HG03045 (cell line): ENCODE data around the gene ELP1.

Source experiments
- ATAC-seq: cut with Tn5 transposase; IDR thresholded peaks from one replicate; pipeline ENCODE4 v1.9.1; 2021; ENCODE audit warnings: mild to moderate bottlenecking, moderate library complexity; ENCODE audit not compliant: unreplicated experiment

Gene ELP1

DNA sequence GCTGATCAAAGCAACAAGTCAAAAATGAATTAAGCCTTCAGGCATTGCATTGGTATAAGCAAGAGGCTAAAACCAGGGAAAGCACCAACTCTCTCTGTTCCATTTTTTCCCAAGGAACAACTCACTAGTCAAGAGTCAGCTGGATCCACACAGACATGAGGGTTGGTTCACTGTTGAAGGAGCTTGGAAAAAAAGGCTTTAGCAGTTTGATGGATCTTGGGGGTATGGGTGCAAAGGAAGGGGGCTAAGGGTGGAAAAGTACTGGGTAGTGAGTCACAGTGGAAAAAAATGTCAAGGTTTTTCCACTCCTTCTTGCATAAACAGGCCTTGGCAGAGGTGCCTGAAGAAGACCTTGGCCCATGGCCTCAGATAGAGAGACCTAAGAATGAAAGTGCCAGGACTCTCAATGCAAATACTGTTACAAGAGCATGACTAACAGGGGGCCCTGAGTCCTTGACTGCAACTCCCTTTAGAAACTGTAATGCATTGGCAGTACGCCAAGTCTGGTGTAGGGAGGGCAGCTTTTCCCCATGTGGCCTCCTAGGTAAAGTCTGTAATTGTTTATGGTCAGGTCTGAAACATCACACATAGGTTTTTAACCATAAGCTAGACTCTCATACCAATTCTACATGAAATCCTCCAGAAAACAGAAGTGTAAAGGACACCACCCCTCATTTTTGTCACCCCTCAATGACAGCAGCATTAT, 48.1 kb downstream of the ELP1 start:
- ATAC-seq = peak; percentile 99

DNA sequence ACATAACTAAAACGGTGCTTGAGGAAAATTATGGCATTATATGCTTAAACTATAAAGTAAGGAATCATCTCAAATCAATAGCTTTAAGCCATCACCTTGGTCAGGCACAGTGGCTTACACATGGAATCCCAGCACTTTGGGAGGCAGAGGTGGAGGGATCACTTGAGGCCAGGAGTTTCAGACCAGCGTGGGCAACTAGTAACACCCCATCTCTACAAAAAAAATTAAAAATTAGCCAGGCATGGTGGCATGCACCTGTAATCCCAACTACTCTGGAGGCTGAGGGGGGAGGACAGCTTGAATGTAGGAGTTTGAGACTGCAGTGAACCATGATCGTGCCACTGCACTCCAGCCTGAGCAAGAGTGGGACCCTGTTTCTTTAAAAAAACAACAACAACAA, 49.2 kb downstream of the ELP1 start:
- no peak for ATAC-seq

DNA sequence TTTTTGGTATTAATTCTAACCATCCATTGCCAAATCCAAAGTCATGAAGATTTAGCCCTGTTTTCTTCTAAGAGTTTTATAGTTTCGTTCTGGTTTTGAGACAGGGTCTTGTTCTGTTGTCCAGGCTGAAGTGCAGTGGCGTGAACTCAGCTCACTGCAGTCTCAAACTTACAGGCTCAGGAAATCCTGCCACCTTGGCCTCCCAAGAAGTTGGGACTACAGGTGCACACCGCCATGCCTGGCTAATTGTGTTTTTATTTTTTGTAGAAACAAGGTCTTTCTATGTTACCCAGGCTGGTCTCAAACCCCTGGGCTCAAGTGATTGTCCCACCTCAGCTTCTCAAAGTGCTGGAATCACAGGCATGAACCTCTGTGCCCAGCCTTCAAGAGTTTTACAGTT, 50.8 kb downstream of the ELP1 start:
- no peak for ATAC-seq

DNA sequence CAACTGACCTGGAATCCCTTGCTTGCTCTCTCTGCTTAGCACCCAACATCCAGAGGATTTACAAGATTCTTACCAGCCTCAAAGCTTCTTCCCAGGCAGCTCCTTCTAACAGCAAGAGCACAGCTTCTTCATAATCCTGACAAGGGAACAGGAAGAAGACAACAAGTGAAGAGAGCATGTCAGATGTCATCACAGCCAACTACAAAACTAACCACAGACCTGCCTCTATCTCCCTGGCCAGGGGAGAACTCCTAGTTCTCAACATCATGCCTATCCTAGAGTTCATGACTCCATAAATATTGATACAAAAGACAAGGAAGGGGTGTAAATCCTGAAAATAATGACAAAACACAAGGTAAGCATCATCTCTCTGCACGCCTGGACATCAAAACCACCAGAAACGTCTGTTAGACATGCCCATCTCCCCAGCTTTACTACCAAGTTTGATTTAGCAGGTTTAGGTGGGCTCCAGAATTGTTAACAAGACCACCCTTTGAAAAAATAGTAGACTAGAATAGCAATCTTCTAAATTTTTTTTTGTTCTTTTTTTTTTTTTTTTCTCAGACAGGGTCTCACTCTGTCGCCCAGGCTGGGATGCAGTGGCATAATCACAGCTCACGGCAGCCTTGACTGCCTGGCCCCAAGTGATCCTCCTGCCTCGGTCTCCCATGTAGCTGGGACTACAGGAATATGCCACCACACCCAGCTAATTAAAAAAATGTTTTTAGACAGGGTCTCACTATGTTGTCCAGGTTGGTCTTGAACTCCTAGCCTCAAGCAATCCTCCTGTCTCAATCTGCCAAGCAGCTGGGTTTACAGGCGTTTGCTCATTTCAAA, 51.7 kb downstream of the ELP1 start:
- no peak for ATAC-seq

DNA sequence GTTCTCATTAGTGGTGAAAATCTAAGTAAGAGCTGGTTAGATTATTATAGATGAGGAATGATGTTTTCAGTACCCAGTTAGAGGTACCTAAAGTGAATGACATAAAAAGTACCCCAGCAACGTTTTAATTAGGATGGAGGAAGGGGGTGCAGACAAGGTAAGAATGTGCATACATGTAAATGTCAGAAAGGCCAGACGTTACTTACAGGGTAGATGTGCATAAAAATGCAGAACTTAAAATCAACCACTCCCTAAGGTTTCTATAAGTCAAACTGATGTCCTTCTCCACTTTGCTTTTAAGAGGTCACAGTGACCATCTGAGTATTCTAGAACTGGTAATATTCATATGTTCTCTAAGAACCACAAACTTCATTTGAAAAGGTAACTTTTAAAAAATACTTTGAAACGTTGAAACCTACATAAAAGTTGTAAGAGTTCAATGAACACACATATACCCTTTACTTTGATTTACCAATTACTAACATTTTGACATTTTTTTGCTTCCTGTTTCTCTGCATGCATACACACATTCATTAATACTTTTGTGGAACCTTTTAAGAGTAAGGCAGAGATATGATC, 53.1 kb downstream of the ELP1 start:
- no peak for ATAC-seq

DNA sequence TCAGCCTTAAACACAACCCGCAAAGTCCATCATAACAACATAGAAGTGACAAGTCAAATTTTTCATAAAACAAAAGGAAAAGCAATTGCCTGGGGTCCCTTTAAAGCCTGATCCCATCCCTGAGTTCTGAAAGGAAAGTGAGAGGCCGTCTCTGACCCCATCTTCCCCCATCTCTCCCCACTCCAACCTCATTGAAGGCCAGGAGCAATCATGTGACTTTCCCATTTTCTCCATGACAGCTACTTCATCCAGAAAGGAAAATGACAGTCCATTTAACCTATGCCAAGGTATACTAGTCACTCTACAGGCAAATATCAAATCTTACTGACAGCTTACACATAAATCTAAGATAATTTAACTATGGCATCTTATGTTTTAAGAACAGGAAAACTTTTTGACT, 56.4 kb downstream of the ELP1 start:
- no peak for ATAC-seq

DNA sequence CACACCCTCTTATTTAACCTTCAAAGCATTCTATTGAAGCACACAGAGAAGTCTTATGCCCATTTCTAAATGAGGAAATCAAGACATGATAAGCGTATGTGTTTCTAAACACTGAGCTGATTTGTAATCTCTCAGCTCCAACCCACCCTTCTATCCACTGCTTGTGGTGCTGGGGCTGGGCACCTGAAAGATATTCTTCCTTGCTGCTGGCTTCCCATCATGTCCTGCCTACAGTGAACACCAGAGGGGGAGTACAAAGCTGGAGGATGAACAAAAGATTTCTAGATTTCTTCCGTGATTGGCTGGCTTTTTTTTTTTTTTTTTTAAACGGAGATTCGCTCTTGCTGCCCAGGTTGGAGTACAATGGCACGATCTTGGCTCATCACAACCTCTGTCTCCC, 57.5 kb downstream of the ELP1 start:
- no peak for ATAC-seq

DNA sequence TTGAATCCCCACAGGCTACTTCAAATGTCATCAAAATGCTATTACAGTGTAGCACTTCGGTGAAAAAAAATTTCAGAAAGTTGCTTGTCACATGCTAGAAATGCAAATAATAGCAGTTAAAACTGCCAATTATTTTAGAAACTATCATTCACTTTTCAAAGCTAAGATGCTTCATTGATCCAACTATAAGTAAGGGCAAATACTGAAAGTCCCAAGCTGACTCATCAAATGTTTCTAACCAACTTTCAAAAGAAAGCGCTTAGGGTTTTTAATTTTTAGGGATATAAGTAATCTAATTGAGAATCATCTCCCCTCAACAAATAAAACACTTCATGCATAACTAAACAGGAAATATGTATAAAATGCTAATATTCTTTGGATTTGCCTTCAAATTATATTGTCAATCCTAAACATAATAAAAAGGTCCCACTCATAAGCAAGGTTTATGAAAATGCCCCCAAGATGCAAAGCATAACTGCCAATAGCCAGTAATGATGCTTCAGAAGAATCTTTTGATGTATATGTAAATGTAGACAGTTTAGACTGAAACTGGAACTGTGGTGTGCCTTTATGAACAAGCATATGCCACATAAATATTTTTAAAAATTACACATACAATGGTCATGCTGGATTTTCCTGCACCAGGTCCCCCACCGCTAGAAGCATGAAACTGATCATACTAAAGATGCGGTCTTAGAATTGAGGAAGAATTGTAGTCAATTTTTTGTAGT, 59.7 kb downstream of the ELP1 start:
- ATAC-seq = no peak

DNA sequence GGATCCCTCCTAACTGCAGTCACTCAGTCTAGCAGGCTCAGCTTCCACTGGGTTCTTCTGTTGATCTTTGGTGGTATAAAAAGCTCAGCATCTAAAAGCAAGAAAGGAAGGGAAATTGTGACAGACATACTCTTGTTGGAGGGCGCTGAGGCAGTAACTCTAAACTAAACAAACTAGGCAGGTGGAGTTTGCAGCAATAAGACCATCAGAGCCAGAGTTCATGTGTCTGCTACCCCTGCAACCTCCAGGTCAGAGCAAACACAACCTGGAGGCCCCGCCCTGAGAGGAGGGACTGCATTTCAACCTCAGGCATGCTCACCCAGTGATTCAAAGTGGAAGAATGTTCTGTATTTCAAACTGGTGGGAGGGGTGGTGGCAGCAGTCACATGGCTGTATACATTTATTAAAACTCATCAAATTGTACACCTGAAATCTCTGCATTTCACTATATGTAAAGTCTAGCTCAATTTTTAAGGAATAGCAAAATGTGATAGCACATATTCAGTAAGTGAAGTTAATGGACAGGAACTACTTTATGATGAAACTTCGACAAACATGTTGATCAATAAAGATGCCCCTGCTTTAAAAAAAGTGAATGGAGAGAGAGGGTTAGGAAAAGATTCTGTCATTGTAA, 64.7 kb downstream of the ELP1 start:
- no peak for ATAC-seq

DNA sequence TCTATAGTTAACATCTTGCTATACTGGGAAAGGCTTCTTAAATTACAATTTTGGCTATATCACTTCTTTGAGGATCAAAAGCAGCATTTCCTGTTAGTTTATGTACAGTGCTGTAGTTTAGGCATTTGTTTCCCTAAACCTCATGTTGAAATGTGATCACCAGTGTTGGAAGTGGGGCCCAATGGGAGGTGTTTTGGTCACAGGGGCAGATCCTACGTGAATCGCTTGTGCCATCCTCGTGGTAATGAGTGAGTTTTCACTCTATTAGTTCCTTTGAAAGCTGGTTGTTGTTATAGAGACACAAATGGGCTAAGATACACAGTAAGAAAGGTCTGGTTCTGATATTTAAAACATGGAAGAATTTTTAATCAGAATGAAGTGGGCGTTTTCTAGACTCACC, 66.1 kb downstream of the ELP1 start:
- ATAC-seq = no peak

DNA sequence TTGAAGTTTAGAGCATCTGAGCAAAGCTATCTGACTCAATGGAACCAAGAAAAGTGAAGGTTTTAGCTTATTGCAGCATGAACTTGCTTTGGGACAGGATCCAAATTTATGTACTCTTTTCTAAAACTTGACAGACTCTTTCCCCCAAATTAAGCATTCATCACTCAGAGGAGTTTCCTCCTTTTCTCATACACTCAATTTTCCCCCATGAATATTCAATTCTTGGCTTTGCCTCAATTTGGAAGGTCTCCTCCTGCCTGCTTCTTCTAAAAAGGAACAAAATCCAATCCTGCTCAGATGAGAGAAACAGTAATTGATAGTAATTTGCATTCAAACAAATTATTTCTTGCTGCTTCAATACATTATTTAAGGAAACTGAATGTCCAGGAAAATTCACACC, 66.8 kb downstream of the ELP1 start:
- ATAC-seq = no peak

DNA sequence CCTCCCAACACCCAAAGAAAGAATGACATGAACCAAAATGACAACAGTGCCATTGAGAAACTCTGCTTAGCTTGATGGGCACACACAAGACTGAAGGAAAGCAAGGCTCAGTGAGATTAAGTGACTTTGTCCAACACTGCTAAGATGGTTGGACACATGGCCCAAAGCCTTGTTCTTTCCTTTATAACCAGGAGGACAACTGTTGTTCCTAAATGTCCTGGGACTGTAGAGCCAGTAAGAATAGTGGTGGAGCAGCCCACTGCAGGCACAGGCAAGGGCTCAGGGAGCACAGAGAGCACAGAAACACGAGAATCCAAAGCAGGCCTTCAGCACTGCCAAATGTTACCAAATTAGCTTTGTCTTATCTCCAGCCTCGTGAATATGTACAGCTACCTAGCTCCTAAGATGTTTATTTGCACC, 67.9 kb downstream of the ELP1 start:
- no peak for ATAC-seq

DNA sequence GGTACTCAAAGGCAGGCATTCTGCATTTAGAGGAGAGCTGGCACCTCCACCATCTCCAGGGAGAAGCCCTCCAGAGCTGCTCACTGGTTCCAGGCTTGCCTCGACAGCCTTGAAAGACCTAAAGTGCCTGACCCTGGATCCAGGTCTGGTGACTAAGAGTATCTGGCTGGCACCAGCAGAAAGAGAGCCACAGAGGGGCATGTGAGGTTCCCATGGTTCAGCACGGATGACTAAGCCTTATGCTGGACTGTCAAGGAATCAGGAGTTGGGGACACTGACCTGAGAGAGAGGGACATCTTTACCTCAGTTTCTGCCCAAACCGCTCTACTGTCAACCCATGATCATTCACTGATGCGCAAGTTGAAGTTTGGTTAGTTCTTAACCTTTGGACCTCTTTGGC, 68.9 kb downstream of the ELP1 start:
- no peak for ATAC-seq

DNA sequence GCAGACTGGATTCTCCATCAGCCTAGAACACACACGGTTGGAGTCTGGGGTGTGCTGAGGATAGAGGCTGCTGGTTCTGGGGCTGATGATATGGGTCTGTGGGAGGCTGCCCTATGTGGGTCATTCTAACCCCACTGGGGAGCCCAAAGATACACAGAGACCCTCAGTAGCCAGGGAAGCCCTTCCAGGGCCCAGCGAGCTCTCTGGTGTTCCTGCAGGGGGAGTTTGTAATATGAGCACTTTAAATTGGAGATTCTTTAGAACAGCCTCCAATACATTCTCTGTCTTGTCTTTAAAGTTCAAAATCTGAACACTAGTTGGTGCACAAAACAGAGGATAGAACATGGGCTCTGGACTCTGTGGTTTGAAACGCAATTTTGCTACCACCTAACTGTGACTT, 69.5 kb downstream of the ELP1 start:
- no peak for ATAC-seq

DNA sequence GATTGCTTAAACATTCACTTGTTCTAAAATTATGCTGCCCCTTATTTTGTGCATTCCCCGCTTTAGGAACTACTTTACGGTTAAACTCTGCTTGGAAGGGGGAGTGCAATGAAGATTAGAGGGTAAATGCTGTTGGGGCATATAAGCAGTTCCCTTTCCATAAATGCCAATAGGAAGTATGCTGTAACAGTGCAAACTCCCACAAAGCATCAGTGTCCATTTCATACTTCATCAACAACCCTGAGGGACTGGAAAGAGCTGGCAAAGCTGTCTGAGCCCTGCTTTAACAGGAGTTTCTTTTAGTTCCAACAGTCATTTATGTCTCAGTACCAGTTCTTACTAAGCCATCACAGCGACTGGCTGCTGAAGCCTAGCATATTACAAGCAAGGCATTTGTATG, 70.0 kb downstream of the ELP1 start:
- no peak for ATAC-seq

DNA sequence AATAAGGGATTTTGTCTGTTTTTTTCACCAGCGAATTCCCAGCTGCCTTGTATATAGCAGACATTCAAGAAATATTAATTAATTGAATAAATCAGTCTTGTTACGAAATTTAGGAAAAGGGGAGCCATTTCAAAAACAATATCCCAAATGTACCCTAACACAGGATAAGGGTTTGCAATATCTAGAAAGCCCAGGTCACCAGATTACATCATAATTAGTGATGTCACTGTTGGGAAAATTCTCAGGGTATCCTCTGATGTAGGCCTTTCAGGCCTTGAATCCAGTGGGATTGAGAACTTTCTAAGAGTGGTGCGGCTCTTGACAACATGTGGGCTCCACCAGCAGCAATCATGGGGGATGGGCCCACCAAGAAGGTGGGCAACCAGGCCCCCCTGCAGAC, 71.9 kb downstream of the ELP1 start, which contains the start of gene ACTL7A:
TSS of gene ACTL7A (plus strand) at position 270 of the 400 bp plus-strand sequence. CDS start at position 327, 57 bp downstream.
- ATAC-seq = no peak

DNA sequence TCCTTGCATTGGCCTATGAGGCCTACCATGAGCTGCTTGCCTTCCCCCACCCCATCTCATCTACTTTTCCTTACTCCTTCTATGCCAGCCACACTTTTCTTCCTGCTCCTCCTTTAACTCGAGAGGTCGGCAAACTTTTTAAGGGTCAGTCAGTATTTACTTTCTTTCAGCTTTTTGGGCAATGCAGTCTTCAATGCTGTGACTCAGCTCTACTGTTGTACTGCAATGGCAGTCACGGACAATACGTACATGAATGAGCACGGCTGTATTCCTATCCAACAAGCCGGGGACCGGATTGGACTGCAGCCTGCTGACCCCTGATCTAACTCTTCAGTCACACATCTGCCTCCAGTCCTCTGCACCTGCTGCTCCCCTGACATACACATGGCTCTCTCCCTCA, 72.5 kb downstream of the ELP1 start:
- ATAC-seq = no peak

DNA sequence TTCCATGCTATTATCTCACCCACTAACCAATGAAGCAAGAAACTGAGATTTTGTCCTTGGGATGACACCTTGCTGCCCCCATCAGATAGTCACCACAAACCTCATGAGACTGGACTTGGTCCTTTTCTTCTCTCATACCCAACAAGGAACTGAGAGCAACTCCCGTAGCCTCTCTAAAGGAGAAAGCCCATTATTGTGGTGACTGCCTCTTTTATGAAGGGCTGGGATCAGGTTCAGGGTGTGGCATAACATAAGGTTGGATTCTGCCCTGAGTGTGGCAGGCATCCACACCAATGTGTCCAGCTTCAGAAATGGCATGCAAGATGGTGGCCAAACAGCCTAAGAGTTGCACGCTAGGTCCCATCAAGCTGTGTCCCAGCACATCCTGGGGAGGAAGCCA, 73.2 kb downstream of the ELP1 start:
- ATAC-seq = no peak

DNA sequence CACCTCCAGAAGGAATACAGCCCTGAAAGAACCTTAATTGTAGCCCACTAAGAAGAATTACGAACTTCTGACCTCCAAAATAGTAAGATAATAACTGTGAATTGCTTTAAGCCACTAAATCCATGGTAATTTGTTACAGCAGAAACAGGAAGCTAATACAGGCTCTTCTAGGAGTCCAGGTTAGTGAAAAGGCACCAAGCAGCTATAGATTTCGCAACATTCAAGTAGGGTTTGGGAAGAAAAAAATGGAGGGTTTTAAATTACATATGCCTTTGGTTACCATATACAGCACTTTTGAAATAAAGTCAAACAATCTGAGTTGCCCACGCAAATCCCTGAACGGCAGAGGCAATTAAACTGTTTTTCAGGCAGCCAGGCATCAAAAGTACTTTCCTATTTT, 73.6 kb downstream of the ELP1 start:
- ATAC-seq = no peak

DNA sequence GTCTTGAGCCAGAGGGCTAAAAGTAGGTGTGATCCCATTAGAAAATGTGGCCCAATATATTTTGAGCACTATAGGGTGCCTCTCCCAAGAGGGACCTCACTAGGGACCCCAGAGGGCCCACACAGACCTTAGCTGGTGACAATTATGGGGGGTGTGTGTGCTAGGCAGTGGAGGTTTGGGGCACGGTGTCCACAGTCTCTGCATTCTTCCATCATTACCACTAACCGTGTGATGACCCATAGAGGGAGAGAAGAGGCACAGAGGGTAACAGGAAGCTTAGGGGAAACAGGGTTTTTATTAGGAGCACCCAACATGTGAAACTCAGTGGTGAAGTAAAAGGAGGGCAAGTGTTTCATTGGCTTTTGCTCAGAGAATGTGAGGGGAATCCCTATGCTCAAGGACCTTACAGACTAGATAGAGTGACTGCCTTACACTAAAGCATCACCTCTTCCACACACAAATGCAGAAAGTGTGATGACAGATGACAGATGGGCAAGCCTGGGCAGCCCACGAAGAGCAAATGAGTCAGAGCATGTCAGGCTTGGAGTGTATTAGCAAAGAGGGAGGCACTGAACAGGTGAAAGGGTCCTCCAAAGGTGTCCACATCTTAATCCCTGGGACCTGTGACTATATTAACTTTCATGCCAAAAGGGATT, 74.3 kb downstream of the ELP1 start:
- no peak for ATAC-seq
